Sigmoid colon (tissue), 7 donors: ENCODE data around the gene C11orf21. TPM values are rescaled to one million over a fixed set of nuclear protein-coding genes. Genes with fewer than 3 reads are reported as not detected.

Experiments used
- DNase-seq: peaks from one replicate; pipeline ENCODE4 v3.0.0-alpha.2; 2019
- H3K27ac ChIP-seq, 4 donors: fragments of 200-600 bp; sonication (generic); one replicate each; pipeline ENCODE4 v1.5.1; 2016 to 2019; ENCODE audit warnings: mild to moderate bottlenecking in 1 of 4
- H3K27me3 ChIP-seq, 3 donors: fragments of 200-600 bp; sonication (generic); one replicate each; pipeline ENCODE4 v1.5.1; 2019; ENCODE audit warnings: mild to moderate bottlenecking in 1 of 3
- H3K36me3 ChIP-seq, 4 donors: fragments of 200-600 bp; sonication (generic); one replicate each; pipeline ENCODE4 v1.5.1; 2016 to 2019
- H3K4me1 ChIP-seq, 4 donors: fragments of 200-600 bp; sonication (generic); one replicate each; pipeline ENCODE4 v1.5.1; 2017 to 2019
- H3K4me3 ChIP-seq, 4 donors: fragments of 200-600 bp; sonication (generic); one replicate each; pipeline ENCODE4 v1.5.1; 2017 to 2019; ENCODE audit warnings: mild to moderate bottlenecking in 2 of 4, moderate library complexity in 1 of 4
- H3K9me3 ChIP-seq, 4 donors: fragments of 200-600 bp in 3 of 4; sonication (generic) in 3 of 4; one replicate each; pipeline versions ENCODE4 v1.5.1 to v1.6.1; 2013 to 2019
- CTCF ChIP-seq, 4 experiments: fragments of 450-650 bp in 3 of 4; fragments of 200-600 bp in 1 of 4; IDR thresholded peaks; one replicate each; pipeline ENCODE4 v1.5.1; 2016 to 2019; ENCODE audit warnings: antibody characterized with exemption in 4 of 4, mild to moderate bottlenecking in 3 of 4, moderate library complexity in 2 of 4
- EP300 ChIP-seq, 4 donors: sonication (generic); formaldehyde crosslinking; IDR thresholded peaks; one replicate each; pipeline ENCODE4 v1.6.1; 2017; ENCODE audit warnings: antibody characterized with exemption in 4 of 4
- POLR2A ChIP-seq, 2 donors: fragments of 450-650 bp; IDR thresholded peaks; one replicate each; pipeline ENCODE4 v1.6.1; 2016; ENCODE audit warnings: antibody characterized with exemption in 2 of 2, mild to moderate bottlenecking in 2 of 2, moderate library complexity in 2 of 2
- POLR2AphosphoS5 ChIP-seq, 4 donors: sonication (generic); formaldehyde crosslinking; IDR thresholded peaks; one replicate each; pipeline ENCODE4 v1.6.1; 2017; ENCODE audit warnings: antibody characterized with exemption in 4 of 4
- WGBS, 2 donors: extraction: QIAGEN DNeasy Blood & Tissue Kit; methylation state at CpG; one replicate each; pipeline ENCODE4 v1.1.7; 2013; 5-methylcytosine and 5-hydroxymethylcytosine counted together
- intact Hi-C: fragments of 100-400 bp; cut with DNase I; formaldehyde crosslinking; loops from one replicate; pipeline ENCODE4 v1.15.1; 2023
- polyA plus RNA-seq, 3 donors: library from polyadenylated mRNA; stranded (reverse); fragments of 200-250 nt; gene quantifications; one replicate each; pipeline ENCODE4 v1.2.3, GENCODE V29; 2013
- total RNA-seq, 4 donors: library from RNA; depleted of rRNA; stranded (reverse); fragments of >200 nt; gene quantifications; one replicate each; pipeline ENCODE4 v1.1.0, GENCODE V29; 2016
- donor health status: healthy with polysubstance abuse.
- donor health status: Bipolar disorder and iron deficiency.
- donor health status: healthy.

C11orf21 gene
- total and polyA plus RNA-seq, 7 donors, result 0.68 to 6.2 (median 0.71) TPM; not detected in 4

GRCh38 chr11:2302306-2302895 is 683 bp upstream of the C11orf21 start:
- Histone ChIP-seq H3K4me1 (peaks cover 0 to 55% (median 47%) of the 10 kb centered on the region in 4 donors), H3K9me3 (no peaks in the 10 kb centered on the region), H3K27ac (peak overlapping the region in 3 of 4 donors; percentile 91 to 94 (median 94)), H3K27me3 (no peaks in the 10 kb centered on the region), H3K36me3 (no peaks in the 10 kb centered on the region), H3K4me3 (peak overlapping the region in 3 of 4 donors; percentile 3 to 24 (median 24))
- TF ChIP-seq EP300 (IDR thresholded peaks at IDR 0.05), result no peak
- no peak for TF ChIP-seq POLR2AphosphoS5 (IDR thresholded peaks at IDR 0.05)
- TF ChIP-seq POLR2A (IDR thresholded peaks at IDR 0.05), result no peak
- TF ChIP-seq CTCF (IDR thresholded peaks at IDR 0.05), result no peak
- WGBS, 2 donors, result 51 to 70% methylated on average over 16 of the region's 16 CpGs
- no peak for DNase-seq
- intact Hi-C loops, result loop anchor here (2.0 to 10.0 kb wide), 3 partner anchors 106 to 438 kb away; no protein-coding TSS in a partner anchor

- 50 to 64% methylated on average over 24 of the region's 24 CpGs for WGBS, 2 donors
- no peaks in the 10 kb centered on the region for H3K36me3 ChIP-seq
- H3K4me1 ChIP-seq, result peaks cover 0 to 44% (median 37%) of the 10 kb centered on the region in 4 donors
- no peak overlapping the region for H3K27ac ChIP-seq
- H3K4me3 ChIP-seq, result peak overlapping the region in 1 of 4 donors; percentile 24
- no peaks in the 10 kb centered on the region for H3K9me3 ChIP-seq
- H3K27me3 ChIP-seq, result no peaks in the 10 kb centered on the region
- DNase-seq, result no peak
- TF ChIP-seq CTCF (IDR thresholded peaks at IDR 0.05), result no peak
- TF ChIP-seq EP300 (IDR thresholded peaks at IDR 0.05), result no peak
- TF ChIP-seq POLR2A (IDR thresholded peaks at IDR 0.05), result no peak
- TF ChIP-seq POLR2AphosphoS5 (IDR thresholded peaks at IDR 0.05), result no peak
- intact Hi-C loops, result loop anchor here (5.0 to 10.0 kb wide), 2 partner anchors 231 to 436 kb away; no protein-coding TSS in a partner anchor
These were observed 635 bp downstream of the C11orf21 start for GRCh38 chr11:2300936-2301630.

- H3K27ac ChIP-seq, result no peak overlapping the region
- 54 to 62% methylated on average over 19 of the region's 19 CpGs for WGBS, 2 donors
- H3K9me3 ChIP-seq, result no peaks in the 10 kb centered on the region
- no peak for TF ChIP-seq POLR2A (IDR thresholded peaks at IDR 0.05)
- TF ChIP-seq CTCF (IDR thresholded peaks at IDR 0.05), result no peak
- TF ChIP-seq POLR2AphosphoS5 (IDR thresholded peaks at IDR 0.05), result no peak
- H3K27me3 ChIP-seq, result no peaks in the 10 kb centered on the region
- H3K4me3 ChIP-seq, result no peak overlapping the region
- no peak for DNase-seq
- intact Hi-C loops, result loop anchor here (5.0 to 10.0 kb wide), 2 partner anchors 232 to 436 kb away; no protein-coding TSS in a partner anchor
- no peaks in the 10 kb centered on the region for H3K36me3 ChIP-seq
- H3K4me1 ChIP-seq, result peaks cover 0 to 37% (median 30%) of the 10 kb centered on the region in 4 donors
These were observed 1.3 kb downstream of the C11orf21 start for GRCh38 chr11:2300290-2300935.

GRCh38 chr11:2299773-2300172 is 1.9 kb downstream of the C11orf21 start:
- no peak for DNase-seq
- no peaks in the 10 kb centered on the region for H3K27me3 ChIP-seq
- intact Hi-C loops, result loop anchor here (5.0 to 10.0 kb wide), 2 partner anchors 233 to 435 kb away; no protein-coding TSS in a partner anchor
- H3K4me1 ChIP-seq, result peaks cover 0 to 31% (median 24%) of the 10 kb centered on the region in 4 donors
- no peaks in the 10 kb centered on the region for H3K9me3 ChIP-seq
- no peak for TF ChIP-seq EP300 (IDR thresholded peaks at IDR 0.05)
- no peak for TF ChIP-seq POLR2AphosphoS5 (IDR thresholded peaks at IDR 0.05)
- no peak for TF ChIP-seq POLR2A (IDR thresholded peaks at IDR 0.05)
- no peak for TF ChIP-seq CTCF (IDR thresholded peaks at IDR 0.05)
- H3K36me3 ChIP-seq, result no peaks in the 10 kb centered on the region
- no peak overlapping the region for H3K4me3 ChIP-seq
- 60 to 72% methylated on average over 10 of the region's 10 CpGs for WGBS, 2 donors
- H3K27ac ChIP-seq, result no peak overlapping the region
